NCI-H69 (cell line): Measurements from ENCODE around the gene NFAM1.

Experiments
- DNase-seq: peaks from one replicate; lab custom pipeline; 2025; lab: John Stamatoyannopoulos, UW

NFAM1 gene

GRCh38 chr22:42383851-42384417 lies 48.3 kb downstream of the NFAM1 start:
- no peak for DNase-seq

GRCh38 chr22:42383287-42383686 lies 48.9 kb downstream of the NFAM1 start:
- DNase-seq, result no peak

- DNase-seq, result no peak
These were observed 51.2 kb downstream of the NFAM1 start for GRCh38 chr22:42380769-42381551.

- DNase-seq, result peak; percentile 86
These were observed 52.2 kb downstream of the NFAM1 start for GRCh38 chr22:42379966-42380537.

- DNase-seq, result peak; percentile 90
These were observed 55.3 kb downstream of the NFAM1 start for GRCh38 chr22:42376711-42377554.

- DNase-seq, result no peak
These were observed 56.2 kb downstream of the NFAM1 start for GRCh38 chr22:42375982-42376381.

GRCh38 chr22:42372976-42373375 lies 59.2 kb downstream of the NFAM1 start:
- DNase-seq, result peak; percentile 70

- peak; percentile 87 for DNase-seq
These were observed 60.7 kb downstream of the NFAM1 start for GRCh38 chr22:42371501-42371900.

- DNase-seq, result peak; percentile 50
These were observed 61.1 kb downstream of the NFAM1 start for GRCh38 chr22:42371099-42371498.

GRCh38 chr22:42369250-42370041 lies 62.8 kb downstream of the NFAM1 start:
- DNase-seq, result peak; percentile 98

- peak; percentile 85 for DNase-seq
These were observed 63.6 kb downstream of the NFAM1 start for GRCh38 chr22:42368379-42369249.

GRCh38 chr22:42367980-42368378 lies 64.2 kb downstream of the NFAM1 start:
- DNase-seq, result peak; percentile 76

- no peak for DNase-seq
These were observed 65.2 kb downstream of the NFAM1 start for GRCh38 chr22:42366806-42367581.

- DNase-seq, result peak; percentile 74
These were observed 66.1 kb downstream of the NFAM1 start for GRCh38 chr22:42365942-42366695.

GRCh38 chr22:42365111-42365865 lies 66.9 kb downstream of the NFAM1 start:
- DNase-seq, result peak; percentile 97

- peak; percentile 64 for DNase-seq
These were observed 67.5 kb downstream of the NFAM1 start for GRCh38 chr22:42364604-42365110.

GRCh38 chr22:42363892-42364291 lies 68.3 kb downstream of the NFAM1 start:
- no peak for DNase-seq

GRCh38 chr22:42361523-42361922 lies 70.7 kb downstream of the NFAM1 start:
- no peak for DNase-seq
